Smooth muscle cell (in vitro differentiated cells): ENCODE measurements around the gene PCDHGA2. TPM values are rescaled to one million over a fixed set of nuclear protein-coding genes. Genes with fewer than 3 reads are reported as not detected.
A peak's percentile ranks its signal among the peaks of the same experiment; 100 is the strongest.
"Not testable (repeated sequence)": the region's sequence is repeated elsewhere in the genome, so short reads cannot be mapped to it uniquely, and the experiment has no call there.

Source experiments
- DNase-seq: peaks from one replicate; lab custom pipeline; 2025; ENCODE audit not compliant: unreplicated experiment; lab: John Stamatoyannopoulos, UW
- H2AFZ ChIP-seq: fragments of 200-600 bp; sonication (generic); 2 replicates; pipeline ENCODE4 v1.6.0; 2016; ENCODE audit warnings: antibody characterized with exemption, low read depth, mild to moderate bottlenecking
- H3F3A ChIP-seq: fragments of 200-600 bp; sonication (generic); 2 replicates; pipeline ENCODE4 v1.6.0; 2017; ENCODE audit warnings: antibody characterized with exemption, low read depth
- H3K27ac ChIP-seq: fragments of 200-600 bp; sonication (generic); 2 replicates; pipeline ENCODE4 v1.5.1; 2016; ENCODE audit warnings: low read depth, mild to moderate bottlenecking
- H3K27me3 ChIP-seq: fragments of 200-600 bp; sonication (generic); 2 replicates; pipeline ENCODE4 v1.6.1; 2016; ENCODE audit warnings: low read depth, mild to moderate bottlenecking
- H3K36me3 ChIP-seq: fragments of 200-600 bp; sonication (generic); 2 replicates; pipeline ENCODE4 v1.5.1; 2016; ENCODE audit warnings: low read depth
- H3K4me1 ChIP-seq: fragments of 200-600 bp; sonication (generic); 2 replicates; pipeline ENCODE4 v1.5.1; 2016; ENCODE audit warnings: low read depth
- H3K4me2 ChIP-seq: fragments of 200-600 bp; sonication (generic); 2 replicates; pipeline ENCODE4 v1.6.0; 2016; ENCODE audit warnings: mild to moderate bottlenecking
- H3K4me3 ChIP-seq: fragments of 200-600 bp; sonication (generic); 2 replicates; pipeline ENCODE4 v1.5.1; 2016; ENCODE audit warnings: mild to moderate bottlenecking
- H3K79me2 ChIP-seq: fragments of 200-600 bp; sonication (generic); 2 replicates; pipeline ENCODE4 v1.6.0; 2016; ENCODE audit warnings: low read depth, mild to moderate bottlenecking
- H3K9ac ChIP-seq: fragments of 200-600 bp; sonication (generic); 2 replicates; pipeline ENCODE4 v1.6.0; 2016; ENCODE audit warnings: low read depth
- H3K9me3 ChIP-seq: fragments of 200-600 bp; sonication (generic); replicated peaks from 2 replicates; pipeline ENCODE4 v1.5.1; 2016; ENCODE audit warnings: low read depth
- H4K20me1 ChIP-seq: fragments of 200-600 bp; sonication (generic); 2 replicates; pipeline ENCODE4 v1.6.0; 2016; ENCODE audit warnings: low read depth
- WGBS: methylation state at CpG from one replicate; pipeline ENCODE4 v1.1.7; 2016; ENCODE audit warnings: low lambda C conversion rate; 5-methylcytosine and 5-hydroxymethylcytosine counted together
- polyA plus RNA-seq: library from polyadenylated mRNA; unstranded; fragments of >200 nt; fragmentation: Nextera tagmentation; extraction: Ambion mirVana; gene quantifications from 2 replicates; pipeline ENCODE4 v1.2.1, GENCODE V29; 2016
- total RNA-seq: library from RNA; depleted of rRNA; stranded (reverse); fragments of >200 nt; gene quantifications from 2 replicates; pipeline ENCODE4 v1.2.3, GENCODE V29; 2014
- TF ChIP-seq, protein P1 (sequence below): fragments of 200-600 bp; sonication (generic); IDR thresholded peaks from 2 replicates; pipeline ENCODE4 v1.5.1; 2017; ENCODE audit warnings: borderline replicate concordance, mild to moderate bottlenecking, antibody characterized with exemption; ENCODE audit not compliant: insufficient read depth, poor library complexity, severe bottlenecking

The PCDHGA2 gene
- total and polyA plus RNA-seq, 2 experiments from 2014 or later, result 0.04 TPM; not detected in 1

DNA sequence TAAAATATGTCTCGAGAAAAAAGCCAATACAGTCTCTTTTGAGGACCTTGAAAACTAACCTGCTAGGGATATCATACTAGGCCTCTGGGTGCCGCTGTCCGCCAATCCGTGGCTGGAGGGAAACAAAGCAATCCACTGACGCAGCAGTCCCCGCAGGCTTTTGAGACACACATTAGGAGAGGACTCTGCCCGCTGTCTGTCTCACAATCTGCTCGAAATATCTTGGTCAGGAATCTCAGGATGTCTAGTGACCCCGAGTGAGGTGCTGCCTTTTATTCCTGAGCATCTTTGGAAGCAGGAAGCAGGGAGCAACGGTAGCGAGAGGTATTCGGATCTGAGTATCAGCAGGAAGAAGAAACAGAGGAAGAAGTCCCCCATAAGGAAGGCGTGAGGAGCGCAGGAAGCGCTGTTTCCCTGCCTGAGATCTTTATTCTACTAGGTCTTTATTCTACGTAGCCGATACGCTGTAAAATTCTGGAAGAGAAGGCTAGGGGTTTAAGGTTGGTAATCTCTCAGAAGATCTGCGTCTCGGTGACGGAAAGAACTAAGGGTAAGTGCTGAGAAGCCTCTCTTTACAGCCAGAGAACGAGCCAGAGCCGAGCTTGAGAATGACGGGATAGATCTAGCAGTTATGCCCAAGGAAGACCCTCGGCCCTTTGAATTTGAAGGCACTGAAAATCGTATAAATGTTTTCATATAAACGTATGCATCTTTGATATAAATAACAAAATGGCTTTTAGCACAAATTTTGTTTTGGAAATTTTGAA lies 12.3 kb upstream of the PCDHGA2 start:
- DNase-seq, result no peak
- H2AFZ ChIP-seq, result no peak overlapping the region
- 47% methylated on average over 27 of the region's 27 CpGs for WGBS

DNA sequence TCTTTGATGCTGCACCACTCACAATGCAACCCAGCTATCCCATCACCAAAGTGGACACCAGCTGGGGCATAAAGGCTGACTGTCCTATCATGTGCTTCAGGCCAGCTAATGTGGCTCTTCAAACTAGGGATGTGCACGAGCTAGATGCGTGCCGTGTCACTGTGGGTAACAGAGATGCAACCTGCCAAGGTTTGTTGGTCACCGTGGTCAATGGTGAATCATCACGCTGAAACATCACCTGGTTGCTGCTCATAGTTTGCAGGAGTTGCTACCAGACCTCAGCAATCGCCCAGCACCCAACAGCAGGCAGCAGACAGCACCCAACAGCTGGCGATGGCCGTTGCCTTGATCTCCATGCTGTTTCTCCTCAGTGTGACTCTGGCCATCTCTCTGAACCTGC lies 10.3 kb upstream of the PCDHGA2 start:
- TF ChIP-seq, protein P1, sequence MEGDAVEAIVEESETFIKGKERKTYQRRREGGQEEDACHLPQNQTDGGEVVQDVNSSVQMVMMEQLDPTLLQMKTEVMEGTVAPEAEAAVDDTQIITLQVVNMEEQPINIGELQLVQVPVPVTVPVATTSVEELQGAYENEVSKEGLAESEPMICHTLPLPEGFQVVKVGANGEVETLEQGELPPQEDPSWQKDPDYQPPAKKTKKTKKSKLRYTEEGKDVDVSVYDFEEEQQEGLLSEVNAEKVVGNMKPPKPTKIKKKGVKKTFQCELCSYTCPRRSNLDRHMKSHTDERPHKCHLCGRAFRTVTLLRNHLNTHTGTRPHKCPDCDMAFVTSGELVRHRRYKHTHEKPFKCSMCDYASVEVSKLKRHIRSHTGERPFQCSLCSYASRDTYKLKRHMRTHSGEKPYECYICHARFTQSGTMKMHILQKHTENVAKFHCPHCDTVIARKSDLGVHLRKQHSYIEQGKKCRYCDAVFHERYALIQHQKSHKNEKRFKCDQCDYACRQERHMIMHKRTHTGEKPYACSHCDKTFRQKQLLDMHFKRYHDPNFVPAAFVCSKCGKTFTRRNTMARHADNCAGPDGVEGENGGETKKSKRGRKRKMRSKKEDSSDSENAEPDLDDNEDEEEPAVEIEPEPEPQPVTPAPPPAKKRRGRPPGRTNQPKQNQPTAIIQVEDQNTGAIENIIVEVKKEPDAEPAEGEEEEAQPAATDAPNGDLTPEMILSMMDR, result no peak
- Histone ChIP-seq H4K20me1 (no peaks in the 10 kb centered on the region), H3K27ac (no peak overlapping the region), H3K4me1 (no peaks in the 10 kb centered on the region), H3K4me2 (no peak overlapping the region), H3K9me3 (peaks cover 11% of the 10 kb centered on the region), H3K79me2 (no peaks in the 10 kb centered on the region), H3K9ac (no peak overlapping the region), H3K36me3 (no peaks in the 10 kb centered on the region), H2AFZ (no peak overlapping the region), H3K4me3 (no peak overlapping the region), H3K27me3 (no peaks in the 10 kb centered on the region), H3F3A (no peaks in the 10 kb centered on the region)
- DNase-seq, result no peak
- 97% methylated on average over 7 of the region's 8 CpGs for WGBS

More for the DNA sequence above, 12.3 kb upstream of the PCDHGA2 start:
- Histone ChIP-seq H3K9me3 (peaks cover 11% of the 10 kb centered on the region), H3K36me3 (no peaks in the 10 kb centered on the region), H3K27ac (no peak overlapping the region), H3K4me1 (no peaks in the 10 kb centered on the region), H4K20me1 (no peaks in the 10 kb centered on the region), H3K4me2 (peak overlapping the region; percentile 19), H3K79me2 (no peaks in the 10 kb centered on the region), H3K9ac (no peak overlapping the region), H3K27me3 (no peaks in the 10 kb centered on the region), H3F3A (no peaks in the 10 kb centered on the region), H3K4me3 (peak overlapping the region; percentile 32)
- TF ChIP-seq, protein P1, result peak; percentile 18

DNA sequence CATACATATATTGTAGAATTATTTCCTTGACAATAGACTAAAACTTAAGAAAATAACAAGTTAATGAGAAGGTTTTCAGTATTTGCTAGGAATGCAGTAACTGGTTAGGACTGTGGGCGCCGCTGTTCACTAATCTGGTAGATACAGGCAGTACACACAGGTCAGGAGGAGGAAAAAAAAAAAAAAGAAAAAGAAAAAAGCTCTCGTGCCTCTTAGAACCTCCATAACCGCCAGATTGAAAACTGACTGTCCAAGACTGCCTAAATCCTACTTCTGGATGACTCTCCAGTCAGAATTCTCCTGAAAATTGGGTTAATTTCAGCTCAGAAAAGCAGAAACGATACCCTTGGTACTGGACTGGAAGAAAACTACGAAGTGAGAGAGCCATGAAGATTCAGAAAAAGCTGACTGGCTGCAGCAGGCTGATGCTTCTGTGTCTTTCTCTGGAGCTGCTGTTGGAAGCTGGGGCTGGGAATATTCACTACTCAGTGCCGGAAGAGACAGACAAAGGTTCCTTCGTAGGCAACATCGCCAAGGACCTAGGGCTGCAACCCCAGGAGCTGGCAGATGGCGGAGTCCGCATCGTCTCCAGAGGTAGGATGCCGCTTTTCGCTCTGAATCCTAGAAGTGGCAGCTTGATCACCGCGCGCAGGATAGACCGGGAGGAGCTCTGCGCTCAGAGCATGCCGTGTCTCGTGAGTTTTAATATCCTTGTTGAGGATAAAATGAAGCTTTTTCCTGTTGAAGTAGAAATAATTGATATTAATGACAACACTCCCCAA lies 8.1 kb upstream of the PCDHGA2 start, which contains the start of gene PCDHGA1:
Gene PCDHGA1 (plus strand): TSS at position 216 of the 782 bp plus-strand sequence.
- TF ChIP-seq, protein P1, result no peak
- no peaks in the 10 kb centered on the region for H3K27me3 ChIP-seq
- H3K9me3 ChIP-seq, result peaks cover 11% of the 10 kb centered on the region
- H3K27ac ChIP-seq, result no peak within 1 kb of the TSS
- H3K9ac ChIP-seq, result no peak within 1 kb of the TSS
- H3F3A ChIP-seq, result no peaks in the 10 kb centered on the region
- H4K20me1 ChIP-seq, result no peaks in the 10 kb centered on the region
- no peak within 1 kb of the TSS for H3K4me3 ChIP-seq
- no peaks in the 10 kb centered on the region for H3K79me2 ChIP-seq
- DNase-seq, result no peak
- H3K36me3 ChIP-seq, result no peaks in the 10 kb centered on the region
- H2AFZ ChIP-seq, result no peak within 1 kb of the TSS
- WGBS, result 89% methylated on average over 21 of the region's 21 CpGs
- no peak within 1 kb of the TSS for H3K4me2 ChIP-seq
- no peaks in the 10 kb centered on the region for H3K4me1 ChIP-seq

- H3K27ac ChIP-seq, H3K4me1 ChIP-seq, H3F3A ChIP-seq, DNase-seq, H3K79me2 ChIP-seq, H3K4me2 ChIP-seq, H4K20me1 ChIP-seq, H2AFZ ChIP-seq, H3K36me3 ChIP-seq, H3K4me3 ChIP-seq, H3K9me3 ChIP-seq, H3K27me3 ChIP-seq, H3K9ac ChIP-seq: not testable (repeated sequence)
- 95% methylated on average over 25 of the region's 39 CpGs for WGBS
Observed at GRCh38 chr5:141332571-141332970, 6.0 kb upstream of the PCDHGA2 start.

- not testable (repeated sequence) for H4K20me1 ChIP-seq, H3K27me3 ChIP-seq, H3K4me3 ChIP-seq, H3K79me2 ChIP-seq, H3K27ac ChIP-seq, H3K4me1 ChIP-seq, H3K36me3 ChIP-seq, DNase-seq, H2AFZ ChIP-seq, H3K4me2 ChIP-seq, H3F3A ChIP-seq, H3K9ac ChIP-seq
- H3K9me3 ChIP-seq, result peaks cover 16% of the 10 kb centered on the region
- WGBS, result 94% methylated on average over 45 of the region's 45 CpGs
Observed at GRCh38 chr5:141340781-141341354, 2.3 kb downstream of the PCDHGA2 start.
